ENCODE data around the gene ZNF764. TPM values are rescaled to one million over a fixed set of nuclear protein-coding genes. Genes with fewer than 3 reads are reported as not detected.
"Not testable (repeated sequence)": the region's sequence is repeated elsewhere in the genome, so short reads cannot be mapped to it uniquely, and the experiment has no call there.

ZNF764 gene
- total RNA-seq, 2 donors from 2014 or later: 19.0 TPM

DNA sequence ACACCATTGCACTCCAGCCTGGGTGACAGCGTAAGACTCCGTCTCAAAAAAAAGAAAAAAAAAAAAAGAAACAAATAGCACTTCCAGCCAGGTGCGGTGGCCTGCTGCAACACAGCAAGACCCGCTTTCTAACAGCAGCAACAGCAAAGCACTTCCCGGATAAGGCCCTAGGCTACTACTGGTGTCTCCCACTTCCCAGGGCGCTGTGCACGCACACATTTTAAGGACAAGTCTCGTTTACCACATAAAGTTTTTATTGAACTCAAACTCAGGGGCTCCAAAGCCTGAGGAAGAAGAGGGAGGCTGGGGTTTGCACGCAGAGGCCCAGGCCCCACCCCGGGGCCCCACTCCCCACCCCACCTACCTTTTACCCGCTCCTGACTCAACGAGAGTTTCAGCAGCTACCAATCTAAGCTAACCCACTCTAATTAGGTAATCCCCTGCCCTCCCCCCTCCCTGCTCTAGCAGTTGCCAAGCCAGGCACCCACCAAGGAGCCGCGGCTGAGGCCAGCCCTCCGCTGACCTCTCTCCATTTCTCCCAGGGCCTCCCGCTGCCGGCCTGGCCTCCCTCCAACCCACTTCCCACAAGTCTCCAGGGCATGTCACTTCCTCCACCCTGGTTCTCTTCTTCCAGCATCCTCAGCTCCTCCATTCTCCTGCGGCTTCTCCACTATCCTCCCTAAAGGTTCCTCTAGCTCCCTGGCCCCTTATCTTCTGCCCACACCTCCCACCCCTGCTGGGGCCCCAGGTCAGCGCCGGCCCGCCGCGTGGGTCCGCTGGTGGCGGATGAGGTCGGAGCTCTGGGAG is 34.2 kb downstream of the ZNF764 start:
- TF ChIP-seq, protein P1, sequence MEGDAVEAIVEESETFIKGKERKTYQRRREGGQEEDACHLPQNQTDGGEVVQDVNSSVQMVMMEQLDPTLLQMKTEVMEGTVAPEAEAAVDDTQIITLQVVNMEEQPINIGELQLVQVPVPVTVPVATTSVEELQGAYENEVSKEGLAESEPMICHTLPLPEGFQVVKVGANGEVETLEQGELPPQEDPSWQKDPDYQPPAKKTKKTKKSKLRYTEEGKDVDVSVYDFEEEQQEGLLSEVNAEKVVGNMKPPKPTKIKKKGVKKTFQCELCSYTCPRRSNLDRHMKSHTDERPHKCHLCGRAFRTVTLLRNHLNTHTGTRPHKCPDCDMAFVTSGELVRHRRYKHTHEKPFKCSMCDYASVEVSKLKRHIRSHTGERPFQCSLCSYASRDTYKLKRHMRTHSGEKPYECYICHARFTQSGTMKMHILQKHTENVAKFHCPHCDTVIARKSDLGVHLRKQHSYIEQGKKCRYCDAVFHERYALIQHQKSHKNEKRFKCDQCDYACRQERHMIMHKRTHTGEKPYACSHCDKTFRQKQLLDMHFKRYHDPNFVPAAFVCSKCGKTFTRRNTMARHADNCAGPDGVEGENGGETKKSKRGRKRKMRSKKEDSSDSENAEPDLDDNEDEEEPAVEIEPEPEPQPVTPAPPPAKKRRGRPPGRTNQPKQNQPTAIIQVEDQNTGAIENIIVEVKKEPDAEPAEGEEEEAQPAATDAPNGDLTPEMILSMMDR (conservative IDR thresholded peaks at IDR 0.05): no peak
- H3K4me1 Mint-ChIP-seq: peaks cover 20% of the 10 kb centered on the region
- H3K9me3 ChIP-seq (ENCODE audit: control insufficient read depth, low read length): no peaks in the 10 kb centered on the region
- H3K4me1 ChIP-seq (ENCODE audit: control insufficient read depth, insufficient read depth, low read length): no peaks in the 10 kb centered on the region
- no peak overlapping the region for H3K27ac ChIP-seq (ENCODE audit: low read depth, low read length)
- peaks cover 11% of the 10 kb centered on the region for H3K36me3 Mint-ChIP-seq (ENCODE audit: low read depth)
- no peaks in the 10 kb centered on the region for H3K27me3 ChIP-seq (ENCODE audit: control insufficient read depth, insufficient read depth, low read length, poor library complexity, severe bottlenecking)
- no peak for DNase-seq
- H3K36me3 ChIP-seq (ENCODE audit: control insufficient read depth, insufficient read depth, low read length): peaks cover 4% of the 10 kb centered on the region
- no peak overlapping the region for H3K9ac ChIP-seq (ENCODE audit: extremely low read depth, low read length, poor library complexity, severe bottlenecking)
- 95 to 97% methylated on average over 8 to 25 of the region's 26 CpGs for WGBS, 2 experiments (ENCODE audit: insufficient coverage in 1 of 2, insufficient read length in 1 of 2)
- no peaks in the 10 kb centered on the region for H3K27me3 Mint-ChIP-seq (ENCODE audit: insufficient read depth)
- H3K27ac Mint-ChIP-seq: no peak overlapping the region
- no peaks in the 10 kb centered on the region for H3K9me3 Mint-ChIP-seq
- no peak overlapping the region for H3K4me3 Mint-ChIP-seq
- no peak overlapping the region for H3K4me3 ChIP-seq (ENCODE audit: low read length)

DNA sequence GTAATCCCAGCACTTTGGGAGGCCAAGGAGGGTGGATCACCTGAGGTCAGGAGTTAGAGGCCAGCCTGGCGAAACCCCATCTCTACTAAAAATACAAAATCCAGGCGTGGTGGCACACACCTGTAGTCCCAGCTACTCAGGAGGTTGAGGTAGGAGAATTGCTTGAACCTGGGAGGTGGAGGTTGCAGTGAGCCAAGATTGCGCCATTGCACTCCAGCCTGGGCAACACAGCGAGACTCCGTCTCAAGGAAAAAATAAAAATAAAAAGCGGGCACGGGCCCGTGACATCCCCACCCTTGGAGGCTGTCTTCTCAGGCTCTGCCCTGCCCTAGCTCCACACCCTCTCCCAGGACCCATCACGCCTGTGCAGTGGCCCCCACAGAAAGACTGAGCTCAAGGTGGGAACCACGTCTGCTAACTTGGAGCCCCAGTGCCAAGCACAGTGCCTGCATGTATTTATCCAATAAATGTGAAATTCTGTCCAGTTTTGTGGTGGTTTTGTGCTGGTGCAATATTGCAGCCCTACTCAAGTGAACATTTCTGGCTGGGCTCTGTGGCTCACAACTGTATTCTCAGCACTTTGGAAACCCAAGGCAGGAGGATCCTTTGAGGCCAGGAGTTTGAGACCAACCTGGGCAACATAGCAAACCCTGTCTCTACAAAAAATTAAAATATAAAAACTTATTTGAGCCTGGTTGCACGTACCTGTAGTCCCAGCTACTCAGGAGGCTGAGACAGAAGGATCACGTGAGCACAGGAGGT is 35.3 kb downstream of the ZNF764 start:
- Mint-ChIP-seq H3K4me1 (peaks cover 13% of the 10 kb centered on the region), H3K36me3 (ENCODE audit: low read depth) (peaks cover 11% of the 10 kb centered on the region)
- H3K27me3 ChIP-seq (ENCODE audit: control insufficient read depth, insufficient read depth, low read length, poor library complexity, severe bottlenecking); H3K4me3 ChIP-seq (ENCODE audit: low read length); H3K36me3 ChIP-seq (ENCODE audit: control insufficient read depth, insufficient read depth, low read length); H3K27ac Mint-ChIP-seq; H3K27me3 Mint-ChIP-seq (ENCODE audit: insufficient read depth); H3K4me1 ChIP-seq (ENCODE audit: control insufficient read depth, insufficient read depth, low read length); H3K9me3 Mint-ChIP-seq; H3K4me3 Mint-ChIP-seq; H3K9me3 ChIP-seq (ENCODE audit: control insufficient read depth, low read length); H3K9ac ChIP-seq (ENCODE audit: extremely low read depth, low read length, poor library complexity, severe bottlenecking); H3K27ac ChIP-seq (ENCODE audit: low read depth, low read length); DNase-seq: not testable (repeated sequence)
- WGBS, 2 experiments (ENCODE audit: insufficient coverage in 1 of 2, insufficient read length in 1 of 2): 94 to 95% methylated on average over 9 to 11 of the region's 12 CpGs

DNA sequence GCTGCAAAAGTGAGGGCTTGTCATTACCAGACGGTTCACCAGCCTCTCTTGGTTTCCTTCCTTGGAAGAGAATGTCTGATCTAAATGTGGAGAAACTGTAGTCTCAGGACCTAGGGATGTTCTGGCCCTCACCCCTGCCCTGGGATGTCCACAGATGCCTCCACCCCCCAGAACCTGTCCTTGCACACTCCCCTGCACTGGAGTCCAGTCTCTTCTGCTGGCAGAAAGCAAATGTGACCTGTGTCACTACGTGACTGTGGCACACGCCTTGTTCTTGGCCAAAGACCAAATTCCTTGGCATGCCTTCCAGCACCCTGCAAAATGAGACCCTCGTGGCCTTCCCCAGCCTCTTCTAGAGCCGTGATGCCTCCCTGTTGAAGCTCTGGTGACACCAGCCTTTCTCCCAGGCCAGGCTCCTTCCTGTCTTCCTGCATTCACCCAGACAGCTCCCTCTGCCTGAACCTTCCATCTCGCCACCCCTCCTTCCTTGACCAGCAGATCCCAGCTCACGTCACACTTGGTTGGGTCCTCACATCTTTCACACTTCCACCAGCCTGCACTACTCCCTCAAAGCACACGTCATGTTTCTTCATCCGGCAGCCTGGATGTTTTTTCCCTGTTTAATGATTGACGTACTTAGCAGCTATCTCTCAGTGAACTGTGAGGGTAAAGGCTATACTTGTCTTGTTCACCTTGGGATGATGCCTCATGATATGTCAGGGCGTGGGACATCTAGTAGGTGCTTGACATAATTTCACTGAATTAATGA is 36.1 kb downstream of the ZNF764 start:
- no peak overlapping the region for H3K27ac ChIP-seq (ENCODE audit: low read depth, low read length)
- H3K9ac ChIP-seq (ENCODE audit: extremely low read depth, low read length, poor library complexity, severe bottlenecking): no peak overlapping the region
- TF ChIP-seq, protein P1 (conservative IDR thresholded peaks at IDR 0.05): no peak
- Mint-ChIP-seq H3K27ac (no peak overlapping the region), H3K4me1 (peaks cover 8% of the 10 kb centered on the region), H3K36me3 (ENCODE audit: low read depth) (peaks cover 11% of the 10 kb centered on the region), H3K27me3 (ENCODE audit: insufficient read depth) (peaks cover 9% of the 10 kb centered on the region), H3K4me3 (no peak overlapping the region), H3K9me3 (no peaks in the 10 kb centered on the region)
- H3K4me3 ChIP-seq (ENCODE audit: low read length): no peak overlapping the region
- no peaks in the 10 kb centered on the region for H3K27me3 ChIP-seq (ENCODE audit: control insufficient read depth, insufficient read depth, low read length, poor library complexity, severe bottlenecking)
- no peak for DNase-seq
- H3K36me3 ChIP-seq (ENCODE audit: control insufficient read depth, insufficient read depth, low read length): peaks cover 4% of the 10 kb centered on the region
- WGBS, 2 experiments (ENCODE audit: insufficient coverage in 1 of 2, insufficient read length in 1 of 2): 83 to 87% methylated on average over 10 to 11 of the region's 11 CpGs
- H3K9me3 ChIP-seq (ENCODE audit: control insufficient read depth, low read length): no peaks in the 10 kb centered on the region
- H3K4me1 ChIP-seq (ENCODE audit: control insufficient read depth, insufficient read depth, low read length): no peaks in the 10 kb centered on the region

Measured in endodermal cell (in vitro differentiated cells).